NCI-H1092 treated with DMSO at 0.1 percent for 48 hours (cell line): Measurements from ENCODE around the gene CPXM1.
"Not testable (repeated sequence)": the region's sequence is repeated elsewhere in the genome, so short reads cannot be mapped to it uniquely, and the experiment has no call there.

Experiments used
- DNase-seq: peaks from one replicate; lab custom pipeline; 2025; lab: John Stamatoyannopoulos, UW

CPXM1 gene

DNA sequence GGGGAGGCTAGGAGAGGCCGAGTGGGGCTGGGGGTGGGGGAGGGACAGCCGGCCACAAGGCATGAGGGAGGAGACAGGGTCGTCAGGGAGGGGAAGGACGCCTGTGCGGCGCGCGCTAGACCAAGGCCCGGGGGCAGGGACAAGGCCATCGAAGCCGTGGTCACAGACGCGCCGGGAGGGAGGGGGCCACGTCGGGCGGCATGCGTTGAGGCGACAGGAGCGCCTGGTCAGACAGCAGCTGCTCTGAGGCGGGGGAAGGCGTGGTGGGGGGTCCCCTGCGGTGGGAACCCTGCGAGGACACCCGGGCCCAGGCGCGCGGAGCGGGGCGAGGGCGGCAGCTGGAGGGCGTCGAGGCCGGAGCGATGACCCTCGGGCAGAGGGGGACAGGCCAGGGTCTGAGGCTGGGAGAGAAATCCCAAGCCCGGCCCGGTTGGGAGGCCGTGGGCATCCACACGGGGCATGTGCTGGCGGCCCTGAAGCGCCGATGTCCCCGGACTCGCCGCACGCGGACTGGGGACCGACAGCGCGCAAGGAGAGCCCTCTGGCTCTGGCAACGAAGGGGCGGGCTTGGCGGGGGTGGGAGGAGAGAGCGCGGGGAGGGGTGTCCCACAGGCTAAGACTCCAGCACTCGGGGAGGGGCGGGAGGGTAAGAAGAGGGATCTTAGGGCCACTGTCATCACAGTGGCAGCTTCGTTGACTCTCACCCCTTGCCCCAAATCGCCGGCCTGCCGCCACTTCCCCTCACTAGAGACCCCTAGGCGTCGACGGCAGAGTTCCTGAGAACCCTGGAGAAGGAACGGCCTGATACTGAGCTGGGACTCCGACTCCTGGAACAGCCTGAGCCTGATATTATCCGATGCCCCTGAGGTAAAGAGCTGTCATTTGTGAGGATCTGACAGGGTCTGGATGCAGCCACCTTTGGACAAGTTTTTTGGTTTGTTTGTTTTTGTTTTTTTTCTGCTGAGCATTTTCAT is 20.8 kb upstream of the CPXM1 start:
- no peak for DNase-seq

DNA sequence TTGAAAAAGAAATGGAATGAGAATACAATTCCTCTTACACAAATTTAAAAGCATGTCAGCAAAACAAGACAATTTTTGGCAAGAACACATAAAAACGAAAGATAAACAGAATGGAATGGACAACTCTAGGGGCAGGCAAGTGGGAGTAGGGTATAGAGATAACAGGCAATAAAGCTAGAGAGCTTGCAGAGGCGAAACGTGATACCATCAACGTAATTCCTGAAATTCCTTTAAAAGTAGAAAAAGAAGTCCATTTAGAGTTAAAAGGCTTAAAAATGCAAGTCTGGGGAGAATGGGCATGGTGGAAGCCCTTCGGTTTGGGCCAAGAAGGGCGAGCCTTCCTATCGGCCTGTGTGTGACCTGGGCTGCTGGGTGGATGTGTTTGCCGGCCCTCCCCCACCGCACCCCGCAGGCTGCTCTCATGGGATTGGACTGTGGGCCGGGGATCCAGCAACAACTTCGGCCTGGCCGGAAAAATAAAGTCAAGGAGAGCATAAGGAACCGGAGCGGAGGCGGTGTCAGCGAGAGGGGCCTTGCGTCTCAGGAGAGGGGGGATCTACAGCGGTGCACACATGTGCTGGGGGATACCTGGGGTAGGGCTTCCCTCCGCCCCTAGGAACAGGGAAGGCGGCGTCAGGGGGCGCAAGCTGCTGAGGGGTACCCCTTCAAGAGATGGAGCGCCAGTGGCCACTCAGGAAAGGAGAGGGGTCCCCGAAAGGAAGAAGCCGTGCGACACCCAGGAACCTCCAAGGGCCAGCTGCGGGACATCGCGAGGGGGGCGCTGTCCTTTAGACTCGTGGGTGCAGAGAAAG is 19.9 kb upstream of the CPXM1 start:
- DNase-seq = no peak

DNA sequence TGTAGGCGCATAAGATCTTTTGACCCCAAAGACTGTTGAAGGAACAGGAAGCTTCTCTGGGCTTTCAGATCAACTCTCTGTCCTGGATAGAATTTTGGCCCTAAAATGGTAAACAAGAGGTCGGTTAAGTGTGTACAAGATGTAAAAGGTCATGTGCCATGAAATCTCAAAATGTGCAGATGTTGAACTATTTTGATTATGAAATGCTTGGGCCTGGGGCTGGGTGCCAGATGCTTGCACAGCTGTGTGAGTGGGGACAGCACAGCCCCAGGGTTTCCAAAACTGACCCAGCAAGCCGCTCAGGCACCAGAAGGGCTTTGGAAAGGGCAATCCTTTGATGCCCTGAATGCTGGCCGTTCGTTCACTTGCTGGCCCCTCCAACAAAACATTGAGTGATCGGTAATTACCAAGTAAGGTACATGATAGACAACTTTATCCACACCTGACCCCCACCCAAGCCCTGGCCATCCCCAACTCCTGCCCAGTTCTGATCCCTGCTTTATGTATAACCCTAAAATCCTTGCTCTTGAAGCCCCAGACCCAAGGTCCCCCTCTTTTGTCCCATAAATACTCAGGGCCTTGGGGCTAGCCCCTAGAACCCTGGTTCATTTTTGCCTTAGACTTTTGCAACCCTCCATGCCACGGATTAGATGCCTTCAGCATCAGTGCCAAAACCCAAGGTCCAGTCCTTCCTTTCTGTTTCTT is 17.6 kb upstream of the CPXM1 start:
- DNase-seq = no peak

- DNase-seq = no peak
These were observed 16.9 kb upstream of the CPXM1 start for GRCh38 chr20:2817341-2817726.

DNA sequence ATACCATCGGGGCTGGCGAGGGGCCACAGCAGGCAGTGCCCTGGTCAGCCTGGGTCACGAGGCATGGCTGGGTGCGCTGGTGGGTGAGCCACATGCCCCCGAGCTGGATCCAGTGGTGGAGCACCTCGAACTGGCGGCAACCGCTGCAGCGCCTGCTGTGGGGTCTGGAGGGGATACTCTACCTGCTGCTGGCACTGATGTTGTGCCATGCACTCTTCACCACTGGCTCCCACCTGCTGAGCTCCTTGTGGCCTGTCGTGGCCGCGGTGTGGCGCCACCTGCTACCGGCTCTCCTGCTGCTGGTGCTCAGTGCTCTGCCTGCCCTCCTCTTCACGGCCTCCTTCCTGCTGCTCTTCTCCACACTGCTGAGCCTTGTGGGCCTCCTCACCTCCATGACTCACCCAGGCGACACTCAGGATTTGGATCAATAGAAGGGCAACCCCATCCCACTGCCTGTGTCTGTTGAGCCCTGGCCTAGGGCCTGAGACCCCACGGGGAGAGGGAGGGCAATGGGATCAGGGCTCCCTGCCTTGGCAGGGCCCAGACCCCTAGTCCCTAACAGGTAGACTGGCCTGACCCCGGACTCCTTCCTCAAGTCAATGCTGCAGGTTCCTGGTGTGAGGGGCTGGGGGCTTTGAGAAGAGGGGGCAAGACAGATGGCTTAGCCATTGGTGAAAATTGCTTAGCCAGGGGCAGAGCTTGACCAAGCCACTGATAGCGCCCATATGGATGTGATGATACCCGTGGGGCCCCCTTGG is 16.3 kb upstream of the CPXM1 start:
- DNase-seq = no peak

- DNase-seq = no peak
These were observed 15.7 kb upstream of the CPXM1 start, which contains the start of gene TMEM239 for GRCh38 chr20:2816030-2816582. Gene TMEM239 (plus strand): TSS chr20:2816364. CDS start chr20:2816555, 191 bp downstream.

DNA sequence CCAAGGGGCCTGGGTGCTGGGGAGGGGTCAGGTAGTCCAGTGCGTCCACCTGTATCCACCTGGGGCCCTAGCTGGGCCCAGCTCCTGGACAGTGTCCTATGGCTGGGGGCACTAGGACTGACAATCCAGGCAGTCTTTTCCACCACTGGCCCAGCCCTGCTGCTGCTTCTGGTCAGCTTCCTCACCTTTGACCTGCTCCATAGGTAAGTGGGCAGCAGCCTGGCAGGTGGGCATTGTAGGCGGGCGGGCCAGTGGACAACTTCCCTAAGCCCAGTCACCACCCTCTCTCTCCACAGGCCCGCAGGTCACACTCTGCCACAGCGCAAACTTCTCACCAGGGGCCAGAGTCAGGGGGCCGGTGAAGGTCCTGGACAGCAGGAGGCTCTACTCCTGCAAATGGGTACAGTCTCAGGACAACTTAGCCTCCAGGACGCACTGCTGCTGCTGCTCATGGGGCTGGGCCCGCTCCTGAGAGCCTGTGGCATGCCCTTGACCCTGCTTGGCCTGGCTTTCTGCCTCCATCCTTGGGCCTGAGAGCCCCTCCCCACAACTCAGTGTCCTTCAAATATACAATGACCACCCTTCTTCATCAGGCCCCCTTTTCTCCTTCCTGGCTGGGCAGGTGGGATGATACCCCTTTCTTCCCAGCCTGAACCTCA is 14.9 kb upstream of the CPXM1 start:
- no peak for DNase-seq

GRCh38 chr20:2814587-2815051 is 14.2 kb upstream of the CPXM1 start, which contains the start of gene C20orf141:
Gene C20orf141 (plus strand): TSS chr20:2814987. CDS start chr20:2815185, 198 bp downstream.
- DNase-seq = no peak

DNA sequence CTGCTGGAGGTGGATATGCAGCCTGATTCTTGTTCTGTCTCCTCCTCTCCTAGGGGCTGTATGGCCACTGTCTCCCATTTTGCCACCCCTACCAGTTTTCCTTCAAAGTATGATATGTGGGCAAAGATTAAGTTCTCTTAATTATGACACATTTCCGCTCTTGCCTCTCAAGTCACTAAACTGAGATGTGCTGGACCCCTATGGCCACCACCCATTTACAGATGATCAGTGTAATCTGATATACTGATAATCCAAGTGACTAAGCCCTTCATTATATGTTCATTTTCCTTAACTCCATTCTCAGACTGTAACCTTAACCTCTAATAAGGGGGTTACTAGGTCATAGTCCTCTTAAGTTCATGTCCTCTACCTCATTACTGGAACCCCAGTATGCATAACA is 13.6 kb upstream of the CPXM1 start:
- no peak for DNase-seq

GRCh38 chr20:2812189-2812588 is 11.8 kb upstream of the CPXM1 start:
- no peak for DNase-seq

DNA sequence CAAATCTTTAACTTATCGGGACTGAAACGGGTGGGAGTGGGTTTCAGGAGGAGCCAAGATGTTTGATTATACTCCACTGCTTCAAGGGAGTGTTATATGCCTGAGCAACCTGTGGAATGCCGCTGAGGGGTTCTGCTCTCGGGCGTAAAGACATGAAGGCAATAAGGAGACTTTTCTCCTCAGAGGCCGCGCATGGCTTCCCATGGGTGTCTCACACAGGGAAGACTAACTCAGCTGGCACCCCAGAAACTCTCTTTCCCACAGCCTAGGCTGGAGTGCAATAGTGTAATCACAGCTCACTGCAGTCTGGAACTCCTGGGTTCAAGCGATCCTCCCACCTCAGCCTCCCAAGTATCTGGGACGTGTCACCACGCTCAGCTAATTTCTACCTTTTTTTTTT is 9.3 kb upstream of the CPXM1 start:
- DNase-seq = no peak

DNA sequence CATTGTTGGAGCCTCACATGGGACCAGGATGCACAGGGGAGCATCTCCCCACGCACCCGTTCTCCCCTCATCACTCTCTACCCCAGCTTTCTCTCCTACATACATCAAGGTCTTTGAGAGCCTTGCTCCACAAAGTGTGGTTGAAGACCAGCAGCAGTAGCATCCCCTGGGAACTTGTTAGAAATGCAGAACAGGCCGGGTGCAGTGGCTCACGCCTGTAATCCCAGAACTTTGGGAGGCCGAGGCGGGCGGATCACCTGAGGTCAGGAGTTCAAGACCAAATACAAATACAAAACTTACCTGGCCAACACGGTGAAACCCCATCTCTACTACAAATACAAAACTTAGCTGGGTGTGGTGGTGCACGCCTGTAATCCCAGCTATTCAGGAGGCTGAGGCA is 7.5 kb upstream of the CPXM1 start:
- DNase-seq = not testable (repeated sequence)

GRCh38 chr20:2807019-2807418 is 6.6 kb upstream of the CPXM1 start:
- no peak for DNase-seq

- DNase-seq = no peak
These were observed 5.9 kb upstream of the CPXM1 start for GRCh38 chr20:2806351-2806701.

- no peak for DNase-seq
These were observed 5.4 kb upstream of the CPXM1 start for GRCh38 chr20:2805689-2806350.

GRCh38 chr20:2804852-2805688 is 4.6 kb upstream of the CPXM1 start:
- no peak for DNase-seq

- no peak for DNase-seq
These were observed 3.8 kb upstream of the CPXM1 start for GRCh38 chr20:2804041-2804828.

DNA sequence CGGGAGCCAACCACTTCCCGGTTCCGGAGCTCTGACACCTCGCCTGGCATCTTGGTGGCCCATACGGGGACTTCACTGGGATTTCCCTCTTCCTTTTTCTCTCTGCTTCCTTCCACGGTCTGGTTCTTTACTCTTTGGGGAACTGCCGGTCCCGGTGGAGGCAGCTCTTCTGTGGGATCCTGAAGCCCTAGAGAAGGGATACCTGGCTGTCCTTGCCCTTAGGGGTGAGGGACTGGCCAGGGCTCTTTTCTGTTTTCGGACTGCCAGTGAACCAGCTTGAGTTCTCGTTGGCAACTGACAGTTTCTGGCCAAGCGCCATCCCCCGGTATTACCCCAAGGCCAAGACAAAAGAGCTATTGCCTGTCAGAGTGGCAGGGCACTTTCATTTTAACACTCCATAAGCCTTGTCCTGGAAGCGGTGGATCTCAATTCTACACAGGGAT is 880 bp upstream of the CPXM1 start:
- DNase-seq = no peak
